GM10248 (cell line): Measurements from ENCODE around the gene MRNIP.
A peak's percentile ranks its signal among the peaks of the same experiment; 100 is the strongest.
"Not testable (repeated sequence)": the region's sequence is repeated elsewhere in the genome, so short reads cannot be mapped to it uniquely, and the experiment has no call there.

Experiments used
- CTCF ChIA-PET: fragments of 300-600 bp; sonication (Branson Sonifier 250); formaldehyde crosslinking; extraction: SDS; loops from one replicate; lab custom pipeline; 2021; ENCODE audit warnings: antibody characterized with exemption; lab: Yijun Ruan, JAX
- POLR2A ChIA-PET: fragments of 350-650 bp; sonication (Branson Sonifier 250); formaldehyde crosslinking; extraction: SDS; loops from one replicate; lab custom pipeline; 2020; ENCODE audit warnings: antibody characterized with exemption; lab: Yijun Ruan, JAX
- DNase-seq: peaks from one replicate; pipeline ENCODE4 v3.0.0; 2012; ENCODE audit errors: extremely low spot score
- TF ChIP-seq, protein P1 (sequence below): IDR thresholded peaks from 2 replicates; pipeline ENCODE4 v1.5.1; 2012; ENCODE audit warnings: mild to moderate bottlenecking, low read depth; ENCODE audit errors: extremely low read depth, missing control alignments, control extremely low read depth

The MRNIP gene

GRCh38 chr5:179873588-179874110 is 15.0 kb upstream of the MRNIP start:
- TF ChIP-seq, protein P1, sequence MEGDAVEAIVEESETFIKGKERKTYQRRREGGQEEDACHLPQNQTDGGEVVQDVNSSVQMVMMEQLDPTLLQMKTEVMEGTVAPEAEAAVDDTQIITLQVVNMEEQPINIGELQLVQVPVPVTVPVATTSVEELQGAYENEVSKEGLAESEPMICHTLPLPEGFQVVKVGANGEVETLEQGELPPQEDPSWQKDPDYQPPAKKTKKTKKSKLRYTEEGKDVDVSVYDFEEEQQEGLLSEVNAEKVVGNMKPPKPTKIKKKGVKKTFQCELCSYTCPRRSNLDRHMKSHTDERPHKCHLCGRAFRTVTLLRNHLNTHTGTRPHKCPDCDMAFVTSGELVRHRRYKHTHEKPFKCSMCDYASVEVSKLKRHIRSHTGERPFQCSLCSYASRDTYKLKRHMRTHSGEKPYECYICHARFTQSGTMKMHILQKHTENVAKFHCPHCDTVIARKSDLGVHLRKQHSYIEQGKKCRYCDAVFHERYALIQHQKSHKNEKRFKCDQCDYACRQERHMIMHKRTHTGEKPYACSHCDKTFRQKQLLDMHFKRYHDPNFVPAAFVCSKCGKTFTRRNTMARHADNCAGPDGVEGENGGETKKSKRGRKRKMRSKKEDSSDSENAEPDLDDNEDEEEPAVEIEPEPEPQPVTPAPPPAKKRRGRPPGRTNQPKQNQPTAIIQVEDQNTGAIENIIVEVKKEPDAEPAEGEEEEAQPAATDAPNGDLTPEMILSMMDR = no peak
- POLR2A ChIA-PET = no interaction called here
- CTCF ChIA-PET = interaction anchor here (2.0 kb wide), 1 partner anchor 10 kb away, joined by 5 read pairs; no protein-coding TSS in a partner anchor
- no peak for DNase-seq

GRCh38 chr5:179872828-179873575 is 14.4 kb upstream of the MRNIP start:
- POLR2A ChIA-PET = no interaction called here

GRCh38 chr5:179872055-179872827 is 13.6 kb upstream of the MRNIP start:
- no peak for DNase-seq
- CTCF ChIA-PET = interaction anchor here (1.3 to 1.8 kb wide), 3 partner anchors 10 to 103 kb away, joined by 3 to 5 read pairs (median 4); no protein-coding TSS in a partner anchor
- TF ChIP-seq, protein P1 = no peak
- POLR2A ChIA-PET = no interaction called here

More at GRCh38 chr5:179872828-179873575, 14.4 kb upstream of the MRNIP start:
- TF ChIP-seq, protein P1 = no peak
- CTCF ChIA-PET = interaction anchor here (1.8 to 2.0 kb wide), 2 partner anchors 10 to 102 kb away, joined by 4 to 5 read pairs; no protein-coding TSS in a partner anchor
- DNase-seq = no peak

GRCh38 chr5:179871533-179871932 is 12.9 kb upstream of the MRNIP start:
- DNase-seq, POLR2A ChIA-PET: not testable (repeated sequence)
- CTCF ChIA-PET = interaction anchor here (1.3 to 1.8 kb wide), 3 partner anchors 9 to 104 kb away, joined by 3 to 5 read pairs (median 4); no protein-coding TSS in a partner anchor

DNA sequence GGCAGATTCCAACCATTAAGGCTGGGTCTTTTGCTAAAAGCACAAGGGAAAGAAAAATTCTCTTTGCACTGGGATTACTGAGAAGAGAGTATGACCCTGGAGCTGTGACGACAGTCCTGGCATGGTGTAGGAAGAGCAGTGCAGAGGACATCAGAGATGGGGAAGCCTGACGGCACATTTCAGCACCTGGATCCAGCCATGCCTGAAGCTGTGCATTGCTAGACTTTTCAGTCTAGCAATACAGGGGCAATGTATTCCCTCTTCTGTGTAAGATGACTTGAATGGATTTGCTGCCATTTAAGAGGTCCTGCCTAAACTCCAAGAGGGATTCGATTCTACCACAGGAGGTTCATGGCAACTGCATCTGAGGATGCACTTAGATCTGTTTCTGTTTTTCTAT is 12.3 kb upstream of the MRNIP start:
- no peak for DNase-seq
- TF ChIP-seq, protein P1 = no peak
- POLR2A ChIA-PET = no interaction called here
- CTCF ChIA-PET = interaction anchor here (1.3 to 1.8 kb wide), 3 partner anchors 9 to 104 kb away, joined by 3 to 5 read pairs (median 4); no protein-coding TSS in a partner anchor

- POLR2A ChIA-PET = no interaction called here
- CTCF ChIA-PET = interaction anchor here (1.4 to 1.5 kb wide), 2 partner anchors 12 to 93 kb away, joined by 3 to 5 read pairs; no protein-coding TSS in a partner anchor
- TF ChIP-seq, protein P1 = peak; percentile 30
- DNase-seq = no peak
These were observed 11.8 kb upstream of the MRNIP start for GRCh38 chr5:179870403-179870903.
